GM19023 (cell line): ENCODE data around the gene CDK10.
A peak's percentile ranks its signal among the peaks of the same experiment; 100 is the strongest.

Source experiments
- ATAC-seq: cut with Tn5 transposase; IDR thresholded peaks from one replicate; pipeline ENCODE4 v1.9.1; 2021; ENCODE audit warnings: mild to moderate bottlenecking, moderate library complexity; ENCODE audit not compliant: unreplicated experiment

The CDK10 gene

GRCh38 chr16:89710709-89711564 is 24.4 kb downstream of the CDK10 start:
- no peak for ATAC-seq

- no peak for ATAC-seq
Measured at GRCh38 chr16:89711601-89712273, 25.2 kb downstream of the CDK10 start.

GRCh38 chr16:89712274-89712781 is 25.8 kb downstream of the CDK10 start:
- no peak for ATAC-seq

GRCh38 chr16:89716493-89716892 is 30.0 kb downstream of the CDK10 start:
- no peak for ATAC-seq

GRCh38 chr16:89716916-89717687 is 30.6 kb downstream of the CDK10 start:
- ATAC-seq: no peak

GRCh38 chr16:89717688-89718505 is 31.4 kb downstream of the CDK10 start:
- no peak for ATAC-seq

- ATAC-seq: peak; percentile 12
Measured at GRCh38 chr16:89720551-89720812, 34.0 kb downstream of the CDK10 start.

GRCh38 chr16:89720813-89721545 is 34.5 kb downstream of the CDK10 start, which contains the start of the genes VPS9D1 and ZNF276:
VPS9D1 (minus strand) TSS chr16:89720898; CDS start chr16:89720861, 37 bp downstream.
ZNF276 (plus strand) TSS chr16:89721537; CDS start chr16:89721641, 104 bp downstream.
- peak; percentile 63 for ATAC-seq

- peak; percentile 23 for ATAC-seq
Measured at GRCh38 chr16:89721546-89722391, 35.3 kb downstream of the CDK10 start.

- no peak for ATAC-seq
Measured at GRCh38 chr16:89722392-89723278, 36.1 kb downstream of the CDK10 start.

- no peak for ATAC-seq
Measured at GRCh38 chr16:89723279-89724250, 37.1 kb downstream of the CDK10 start.

GRCh38 chr16:89727406-89728120 is 41.1 kb downstream of the CDK10 start:
- ATAC-seq: no peak

GRCh38 chr16:89729293-89729692 is 42.8 kb downstream of the CDK10 start:
- no peak for ATAC-seq

GRCh38 chr16:89729863-89730593 is 43.5 kb downstream of the CDK10 start:
- no peak for ATAC-seq

- no peak for ATAC-seq
Measured at GRCh38 chr16:89730610-89731234, 44.2 kb downstream of the CDK10 start.
